ENCODE measurements around the gene UBAP2L.

GRCh38 chr1:154218545-154218944 is 2.2 kb upstream of the UBAP2L start:
- TF ChIP-seq SMARCA5 (IDR thresholded peaks at IDR 0.05) (no peak), ZBTB7A (IDR thresholded peaks at IDR 0.05; ENCODE audit: borderline replicate concordance, control insufficient read depth, low read depth, low read length) (no peak), GABPA (tag; conservative IDR thresholded peaks at IDR 0.05; ENCODE audit: low read depth) (no peak), RBM15 (IDR thresholded peaks at IDR 0.05; ENCODE audit: insufficient read depth, low read length) (no peak), FOXA1 (IDR thresholded peaks at IDR 0.05; ENCODE audit: borderline replicate concordance) (no peak), CEBPB (tag; IDR thresholded peaks at IDR 0.05) (no peak), ELK1 (CRISPR knock-in tag; IDR thresholded peaks at IDR 0.05) (no peak), CTCF (IDR thresholded peaks at IDR 0.05 in 2 of 3, conservative IDR thresholded peaks at IDR 0.05 in 1 of 3; ENCODE audit: insufficient read depth in 2 of 3, low read depth in 1 of 3, low read length in 3 of 3) (no peak), ZNF253 (CRISPR knock-in tag; conservative IDR thresholded peaks at IDR 0.05) (no peak)
